Sciatic nerve (tissue), 2 donors: ENCODE data around the gene KDM3B. TPM values are rescaled to one million over a fixed set of nuclear protein-coding genes. Genes with fewer than 3 reads are reported as not detected.

ENCODE experiments used
- ATAC-seq: fragments of 200-7000 bp; cut with Tn5 transposase; one replicate; pipeline ENCODE4 v1.9.1; 2020; ENCODE audit warnings: mild to moderate bottlenecking, moderate library complexity
- DNase-seq: peaks from one replicate; pipeline ENCODE4 v3.0.0-alpha.2; 2020; ENCODE audit warnings: low spot score
- intact Hi-C: fragments of 100-400 bp; cut with DNase I; formaldehyde crosslinking; loops from one replicate; pipeline ENCODE4 v1.14.2; 2022
- total RNA-seq: library from RNA; stranded (reverse); fragmentation: NEBNext Ultra II Directional; extraction: Animal tissue kit (Norgen Biotek cat#: 25700); gene quantifications from one replicate; pipeline ENCODE4 v1.2.1, GENCODE V29; 2021
- donor health status: DM: no; HTN: no; CAD: no.
- donor health status: DM: no; HTN: no; CAD: no.

KDM3B gene
- total RNA-seq, 1 donor from 2014 or later = 73.7 TPM

DNA sequence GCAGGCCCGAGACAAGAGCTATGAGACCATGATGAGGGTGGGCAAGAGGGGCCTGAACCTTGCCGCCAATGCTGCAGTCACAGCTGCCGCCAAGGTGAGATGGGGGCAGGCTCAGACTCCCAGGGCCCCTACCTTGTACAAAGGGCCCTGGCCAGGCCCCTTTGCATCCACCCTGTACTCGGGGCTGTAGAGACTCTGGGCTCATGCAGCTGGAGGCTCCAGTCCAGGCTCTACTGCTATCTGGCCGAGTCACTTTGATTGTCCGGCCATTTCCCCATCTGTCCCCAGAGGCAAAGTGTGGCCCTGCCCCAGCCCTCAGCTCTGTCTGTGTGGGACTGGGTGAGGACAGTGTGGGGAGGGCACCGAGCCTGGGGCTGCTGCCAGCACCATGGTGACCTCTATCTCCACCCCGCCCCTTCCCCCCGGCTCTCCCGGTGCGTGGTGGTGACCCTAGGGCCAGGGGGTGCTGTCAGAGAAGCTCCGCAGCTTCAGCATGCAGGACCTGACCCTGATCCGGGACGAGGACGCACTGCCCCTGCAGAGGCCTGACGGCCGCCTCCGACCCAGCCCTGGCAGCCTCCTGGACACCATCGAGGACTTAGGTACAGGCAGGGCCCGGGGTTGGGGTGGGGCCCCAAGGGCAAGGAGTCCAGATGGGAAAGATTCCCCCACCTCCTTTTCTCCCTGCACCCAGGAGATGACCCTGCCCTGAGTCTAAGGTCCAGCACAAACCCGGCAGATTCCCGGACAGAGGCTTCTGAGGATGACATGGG, 92.5 kb downstream of the KDM3B start:
- intact Hi-C loops = loop anchor here (5.0 kb wide), 1 partner anchor 57 kb away; no protein-coding TSS in a partner anchor
- ATAC-seq = no peak
- peak; percentile 54 for DNase-seq

DNA sequence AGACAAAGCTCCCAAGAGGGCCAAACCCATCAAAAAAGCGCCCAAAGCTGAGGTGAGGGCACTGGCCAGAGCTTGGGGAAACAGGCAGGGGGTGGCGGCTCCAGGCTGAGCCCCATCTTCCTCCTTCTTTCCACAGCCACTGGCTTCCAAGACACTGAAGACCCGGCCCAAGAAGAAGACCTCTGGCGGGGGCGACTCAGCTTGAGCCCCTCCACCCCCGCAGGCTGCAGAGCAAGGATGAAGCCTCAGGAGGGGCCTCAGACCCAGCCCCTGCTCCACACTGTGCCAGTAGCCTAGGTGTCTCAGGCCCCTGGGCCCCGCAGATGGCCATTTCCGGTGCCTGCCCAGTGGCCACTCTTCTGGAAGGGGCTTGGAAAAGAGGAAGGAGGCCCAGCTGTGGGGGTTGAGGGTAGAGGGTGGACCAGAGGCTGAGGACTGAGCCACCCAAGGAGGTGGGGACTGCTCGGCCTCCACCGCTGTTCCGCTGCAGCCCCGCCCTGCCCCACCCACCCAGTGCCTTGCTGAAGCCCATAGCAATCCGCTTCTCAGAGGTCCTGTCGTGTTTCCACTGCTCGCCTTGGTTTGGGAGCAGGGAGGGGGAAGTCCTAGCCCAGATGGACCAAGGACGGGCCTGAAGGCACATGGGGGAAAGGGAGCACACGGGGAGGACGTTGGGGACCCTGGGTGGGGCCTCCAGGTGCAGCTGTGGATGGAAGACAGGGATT, 93.2 kb downstream of the KDM3B start:
- ATAC-seq (no peak), DNase-seq (peak; percentile 42)
- intact Hi-C loops = loop anchor here (5.0 kb wide), 1 partner anchor 57 kb away; no protein-coding TSS in a partner anchor

- intact Hi-C loops = loop anchor here (5.0 kb wide), 1 partner anchor 54 kb away; no protein-coding TSS in a partner anchor
- no peak for DNase-seq
- ATAC-seq = no peak
These were observed 95.6 kb downstream of the KDM3B start for GRCh38 chr5:138448070-138448469.

GRCh38 chr5:138448481-138449398, 96.3 kb downstream of the KDM3B start:
- intact Hi-C loops = loop anchor here (5.0 kb wide), 1 partner anchor 54 kb away; no protein-coding TSS in a partner anchor
- DNase-seq (no peak), ATAC-seq (no peak)

- DNase-seq (peak; percentile 96), ATAC-seq (peak; percentile 95)
- intact Hi-C loops = loop anchor here (5.0 kb wide), 1 partner anchor 53 kb away; no protein-coding TSS in a partner anchor
These were observed 97.2 kb downstream of the KDM3B start for GRCh38 chr5:138449501-138450239.

DNA sequence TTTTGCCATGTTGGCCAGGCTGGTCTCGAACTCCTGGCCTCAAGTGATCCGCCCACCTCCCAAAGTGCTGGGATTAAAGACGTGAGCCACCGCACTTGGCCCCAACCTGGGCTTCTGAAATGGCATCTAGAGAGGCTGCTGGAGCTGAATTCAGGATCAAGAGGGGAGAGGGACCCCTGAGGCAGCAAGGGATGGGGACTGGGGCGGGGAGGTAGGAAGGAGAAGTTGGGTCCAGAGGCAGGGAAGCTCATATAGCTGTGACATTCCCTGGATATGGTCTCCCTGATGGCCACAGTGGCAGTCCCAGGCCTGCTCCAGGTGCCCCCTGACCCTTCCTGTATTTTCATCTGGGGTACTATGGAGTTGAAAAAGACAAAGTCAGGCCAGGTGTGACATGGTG, 98.5 kb downstream of the KDM3B start:
- intact Hi-C loops = no loop called here
- DNase-seq (no peak), ATAC-seq (no peak)

- ATAC-seq (no peak), DNase-seq (no peak)
- intact Hi-C loops = no loop called here
These were observed 100.2 kb downstream of the KDM3B start for GRCh38 chr5:138452720-138453119.

DNA sequence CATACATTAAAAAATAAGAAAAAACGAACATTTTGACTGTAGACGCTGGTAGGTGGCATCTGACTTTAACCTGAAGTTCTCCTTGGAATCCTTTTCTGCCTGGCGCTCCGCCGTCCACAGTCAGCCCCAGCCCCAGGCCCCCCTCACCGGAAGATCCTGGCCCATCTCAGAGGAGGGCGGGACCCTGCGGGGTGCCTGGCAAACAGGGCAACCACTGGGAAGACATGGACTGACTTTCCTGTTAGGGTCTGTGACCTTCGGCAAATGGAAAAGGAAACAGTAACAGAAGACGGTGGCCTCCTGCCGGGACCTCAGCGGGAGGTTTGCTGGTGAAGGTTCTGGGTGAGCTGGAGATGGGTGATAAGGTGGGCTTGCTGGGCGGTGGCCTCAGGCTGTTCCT, 101.1 kb downstream of the KDM3B start:
- DNase-seq = peak; percentile 34
- intact Hi-C loops = no loop called here
- ATAC-seq = no peak

DNA sequence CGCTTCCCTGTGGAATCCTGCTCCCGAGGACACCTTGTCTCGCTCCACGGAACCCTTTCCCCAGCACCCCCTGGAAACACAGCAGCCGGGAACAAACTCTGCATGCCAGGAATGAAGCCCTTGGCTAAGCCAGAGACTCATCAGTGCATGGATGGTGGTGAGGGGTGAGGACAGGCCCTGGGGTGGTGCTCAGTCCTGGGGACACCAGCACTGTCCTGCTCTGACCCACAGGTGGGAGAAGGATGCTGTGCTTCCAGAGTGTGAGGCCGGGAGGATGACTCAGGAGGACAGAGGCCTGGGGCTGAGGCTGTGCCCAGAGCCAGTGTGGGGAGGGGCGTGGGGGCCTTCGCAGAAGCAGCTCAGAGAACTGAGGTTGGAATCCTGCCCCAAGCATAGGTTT, 101.6 kb downstream of the KDM3B start:
- ATAC-seq (no peak), DNase-seq (peak; percentile 37)
- intact Hi-C loops = no loop called here

- intact Hi-C loops = no loop called here
- ATAC-seq (no peak), DNase-seq (peak; percentile 19)
These were observed 102.9 kb downstream of the KDM3B start for GRCh38 chr5:138455232-138455930.

DNA sequence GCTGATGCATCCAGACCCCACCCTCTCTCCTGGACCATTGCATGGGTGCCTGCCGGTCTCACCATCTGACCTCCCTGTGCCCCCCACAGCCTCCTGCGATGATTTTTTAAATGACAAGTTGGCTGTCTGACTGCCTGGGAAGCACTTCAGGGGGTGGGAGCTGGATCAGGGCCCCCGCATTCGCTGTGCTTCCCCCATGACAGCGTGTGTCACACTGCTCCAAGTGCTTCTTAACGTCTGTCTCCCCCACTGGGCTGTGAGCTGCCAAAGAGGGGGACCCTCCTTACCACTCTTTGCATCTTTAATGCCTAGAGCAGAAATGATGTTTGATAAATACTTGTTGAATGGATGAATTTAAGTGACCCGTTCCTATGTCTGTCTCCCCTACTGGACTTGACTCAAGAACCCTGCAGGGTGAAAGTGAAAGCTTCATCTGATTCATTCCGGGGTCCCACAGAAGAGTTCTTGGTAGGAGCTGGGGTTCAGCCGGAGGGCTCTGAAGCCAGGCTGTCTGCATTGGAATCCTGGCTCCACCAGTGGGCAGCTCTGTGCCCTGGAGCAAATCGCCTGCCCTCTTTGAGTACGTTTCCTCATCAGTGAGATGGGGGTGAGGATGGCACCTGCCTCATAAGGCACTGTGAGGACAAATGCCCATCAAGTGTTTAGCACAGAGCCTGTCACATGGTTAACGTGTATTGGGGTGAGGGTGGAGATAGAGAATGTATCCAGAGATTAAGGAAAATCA, 105.2 kb downstream of the KDM3B start:
- intact Hi-C loops = no loop called here
- DNase-seq (no peak), ATAC-seq (no peak)

DNA sequence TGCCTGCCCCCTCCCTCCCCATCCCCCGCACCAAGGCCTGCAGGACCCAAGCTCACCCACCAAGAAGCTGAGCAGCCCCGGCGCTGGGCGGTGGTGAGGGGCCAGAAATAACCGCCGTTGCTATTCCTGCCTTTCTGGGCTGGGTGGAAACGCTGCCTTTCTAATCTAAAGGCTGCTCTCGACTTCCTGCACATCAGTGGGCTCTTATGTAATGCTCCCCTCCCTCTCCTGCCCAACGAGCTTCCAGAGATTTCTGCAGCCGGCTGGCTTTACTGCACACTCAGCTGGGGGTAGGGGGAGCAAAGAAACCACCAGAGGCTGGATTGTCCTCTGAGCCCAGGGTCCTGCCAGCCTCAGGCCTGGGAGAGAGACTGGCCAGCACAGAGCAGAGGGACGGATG, 105.9 kb downstream of the KDM3B start:
- DNase-seq (no peak), ATAC-seq (no peak)
- intact Hi-C loops = no loop called here

- DNase-seq = no peak
These were observed 106.4 kb downstream of the KDM3B start for GRCh38 chr5:138458856-138459255.

GRCh38 chr5:138459311-138459933, 106.9 kb downstream of the KDM3B start:
- DNase-seq (peak; percentile 66), ATAC-seq (no peak)
- intact Hi-C loops = no loop called here

More at GRCh38 chr5:138458856-138459255, 106.4 kb downstream of the KDM3B start:
- no peak for ATAC-seq
- intact Hi-C loops = no loop called here

DNA sequence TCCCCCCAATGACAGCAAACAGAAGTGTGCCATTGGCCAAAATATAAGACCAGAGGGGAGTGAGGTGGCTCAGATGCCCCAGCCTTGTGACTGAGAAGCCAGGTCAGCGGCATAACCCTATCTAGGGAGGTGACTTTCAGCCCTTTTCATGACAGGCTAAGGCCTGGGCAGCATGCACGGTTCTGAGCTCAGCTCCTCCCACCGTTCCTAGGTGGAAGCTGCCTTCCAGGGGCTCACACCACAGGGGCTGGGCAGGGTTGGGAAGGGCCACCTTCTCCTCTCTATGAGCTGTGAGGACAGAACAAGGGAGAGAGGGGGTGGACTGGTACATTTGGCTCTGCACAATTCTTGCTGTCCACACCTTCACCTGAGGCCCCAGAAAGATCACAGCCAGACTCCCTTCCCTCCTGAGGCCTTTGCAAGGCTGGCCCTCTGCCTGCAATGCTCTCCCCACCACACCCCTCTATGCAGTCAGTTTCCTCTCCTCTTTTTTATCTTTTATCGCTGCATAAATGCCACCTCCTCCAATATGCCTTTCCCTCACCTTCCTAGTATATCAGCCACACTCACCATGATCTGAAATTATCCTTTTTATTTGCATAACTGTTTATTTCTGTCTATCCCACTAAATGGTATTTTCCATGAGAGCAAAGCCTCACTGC, 107.7 kb downstream of the KDM3B start:
- ATAC-seq (no peak), DNase-seq (no peak)
- intact Hi-C loops = no loop called here
